ENCODE measurements around the gene ZNRD2. TPM values are rescaled to one million over a fixed set of nuclear protein-coding genes. Genes with fewer than 3 reads are reported as not detected.

The ZNRD2 gene
- total and polyA plus RNA-seq, 2 of the 8 experiments (the other 6 are each of a cell fraction or from before 2014, with no cell fraction given), result 53.4 to 125 TPM

DNA sequence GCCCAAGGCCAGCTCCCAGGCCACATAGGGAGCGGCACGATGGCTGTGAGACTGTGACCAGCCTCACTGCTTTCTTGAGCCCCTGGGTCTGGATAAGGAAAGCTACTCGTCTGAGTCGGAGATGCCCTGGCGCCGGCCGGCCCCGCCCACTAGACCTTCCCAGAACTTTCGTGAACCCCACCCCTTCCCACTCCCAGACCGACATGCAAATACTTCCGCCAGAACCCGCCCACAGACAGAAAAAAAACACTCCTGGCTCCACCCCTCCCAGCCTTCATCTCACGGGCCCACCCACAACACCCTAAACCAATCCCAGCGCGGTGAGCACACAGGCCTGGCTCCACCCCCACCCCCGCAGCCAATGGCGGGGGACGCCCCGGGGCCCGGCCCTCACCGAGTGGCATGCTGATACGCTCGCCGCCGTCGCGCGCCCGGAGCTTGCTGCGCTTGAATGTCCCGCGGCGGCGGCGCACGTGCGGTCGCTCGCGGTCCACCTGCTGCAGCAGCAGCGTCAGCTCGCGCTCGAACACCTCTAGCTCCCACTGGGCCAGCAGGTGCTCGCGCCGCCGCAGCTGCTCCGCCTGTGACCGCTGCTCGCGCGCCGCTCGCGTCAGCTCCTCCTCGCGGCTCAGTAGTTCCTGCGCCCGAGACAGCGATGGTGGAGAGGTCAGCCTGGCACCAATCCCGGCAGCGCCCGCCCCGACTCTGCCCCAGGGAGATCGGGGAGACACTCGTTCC is 36.8 kb downstream of the ZNRD2 start (continued):
- TF ChIP-seq, protein P1, sequence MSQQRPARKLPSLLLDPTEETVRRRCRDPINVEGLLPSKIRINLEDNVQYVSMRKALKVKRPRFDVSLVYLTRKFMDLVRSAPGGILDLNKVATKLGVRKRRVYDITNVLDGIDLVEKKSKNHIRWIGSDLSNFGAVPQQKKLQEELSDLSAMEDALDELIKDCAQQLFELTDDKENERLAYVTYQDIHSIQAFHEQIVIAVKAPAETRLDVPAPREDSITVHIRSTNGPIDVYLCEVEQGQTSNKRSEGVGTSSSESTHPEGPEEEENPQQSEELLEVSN (IDR thresholded peaks at IDR 0.05), result peak; percentile 98
- TF ChIP-seq JUN (IDR thresholded peaks at IDR 0.05; ENCODE audit: low read depth, low read length) (no peak), FOSL1 (IDR thresholded peaks at IDR 0.05; ENCODE audit: insufficient read depth, low read depth, low read length) (0 out of 2 replicates have a peak, but pooled peaks have one; percentile 38), SP1 (IDR thresholded peaks at IDR 0.05; ENCODE audit: low read depth, low read length) (peak; percentile 86), HDAC2 (IDR thresholded peaks at IDR 0.05; ENCODE audit: borderline replicate concordance in 1 of 2, low read depth in 2 of 2, low read length in 2 of 2) (peak in 1 of 2 experiments; percentile 62; a peak in 2 of 4 replicates), GTF2F1 (IDR thresholded peaks at IDR 0.05; ENCODE audit: borderline replicate concordance, low read depth, low read length) (no peak), ASH2L (IDR thresholded peaks at IDR 0.05; ENCODE audit: low read length) (peak; percentile 53), BCL11A (IDR thresholded peaks at IDR 0.05; ENCODE audit: low read depth in 2 of 2, low read length in 2 of 2) (no peak), CHD2 (IDR thresholded peaks at IDR 0.05; ENCODE audit: low read length) (no peak; the same call in 1 of the 2 replicates), RNF2 (IDR thresholded peaks at IDR 0.05; ENCODE audit: borderline replicate concordance, low read depth, low read length, missing control alignments, poor library complexity, severe bottlenecking) (peak; percentile 59), POLR2AphosphoS5 (IDR thresholded peaks at IDR 0.05; ENCODE audit: low read depth, low read length) (no peak), RFX5 (IDR thresholded peaks at IDR 0.05; ENCODE audit: borderline replicate concordance, low read depth, low read length) (no peak)
- TF ChIP-seq, protein P2, sequence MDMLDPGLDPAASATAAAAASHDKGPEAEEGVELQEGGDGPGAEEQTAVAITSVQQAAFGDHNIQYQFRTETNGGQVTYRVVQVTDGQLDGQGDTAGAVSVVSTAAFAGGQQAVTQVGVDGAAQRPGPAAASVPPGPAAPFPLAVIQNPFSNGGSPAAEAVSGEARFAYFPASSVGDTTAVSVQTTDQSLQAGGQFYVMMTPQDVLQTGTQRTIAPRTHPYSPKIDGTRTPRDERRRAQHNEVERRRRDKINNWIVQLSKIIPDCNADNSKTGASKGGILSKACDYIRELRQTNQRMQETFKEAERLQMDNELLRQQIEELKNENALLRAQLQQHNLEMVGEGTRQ (IDR thresholded peaks at IDR 0.05; ENCODE audit: low read length), result no peak
- TF ChIP-seq, protein P3, sequence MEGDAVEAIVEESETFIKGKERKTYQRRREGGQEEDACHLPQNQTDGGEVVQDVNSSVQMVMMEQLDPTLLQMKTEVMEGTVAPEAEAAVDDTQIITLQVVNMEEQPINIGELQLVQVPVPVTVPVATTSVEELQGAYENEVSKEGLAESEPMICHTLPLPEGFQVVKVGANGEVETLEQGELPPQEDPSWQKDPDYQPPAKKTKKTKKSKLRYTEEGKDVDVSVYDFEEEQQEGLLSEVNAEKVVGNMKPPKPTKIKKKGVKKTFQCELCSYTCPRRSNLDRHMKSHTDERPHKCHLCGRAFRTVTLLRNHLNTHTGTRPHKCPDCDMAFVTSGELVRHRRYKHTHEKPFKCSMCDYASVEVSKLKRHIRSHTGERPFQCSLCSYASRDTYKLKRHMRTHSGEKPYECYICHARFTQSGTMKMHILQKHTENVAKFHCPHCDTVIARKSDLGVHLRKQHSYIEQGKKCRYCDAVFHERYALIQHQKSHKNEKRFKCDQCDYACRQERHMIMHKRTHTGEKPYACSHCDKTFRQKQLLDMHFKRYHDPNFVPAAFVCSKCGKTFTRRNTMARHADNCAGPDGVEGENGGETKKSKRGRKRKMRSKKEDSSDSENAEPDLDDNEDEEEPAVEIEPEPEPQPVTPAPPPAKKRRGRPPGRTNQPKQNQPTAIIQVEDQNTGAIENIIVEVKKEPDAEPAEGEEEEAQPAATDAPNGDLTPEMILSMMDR (IDR thresholded peaks at IDR 0.05; ENCODE audit: control extremely low read depth in 1 of 3, insufficient read depth in 1 of 3, low read depth in 1 of 3, low read length in 3 of 3), result no peak
- TF ChIP-seq, protein P4, sequence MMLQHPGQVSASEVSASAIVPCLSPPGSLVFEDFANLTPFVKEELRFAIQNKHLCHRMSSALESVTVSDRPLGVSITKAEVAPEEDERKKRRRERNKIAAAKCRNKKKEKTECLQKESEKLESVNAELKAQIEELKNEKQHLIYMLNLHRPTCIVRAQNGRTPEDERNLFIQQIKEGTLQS (IDR thresholded peaks at IDR 0.05; ENCODE audit: insufficient read depth, low read depth, low read length), result no peak
